Measurements from ENCODE around the gene AHSP.

AHSP gene

GRCh38 chr16:31484491-31485171 lies 43.1 kb upstream of the AHSP start:
- TF ChIP-seq POLR2A (IDR thresholded peaks at IDR 0.05; ENCODE audit: extremely low read depth, insufficient read length) (no peak), MYC (IDR thresholded peaks at IDR 0.05; ENCODE audit: low read depth, low read length) (no peak), CTCF (IDR thresholded peaks at IDR 0.05; ENCODE audit: low read depth, low read length) (no peak)
- DNase-seq (ENCODE audit: low read depth) = no peak
- no peak overlapping the region for H3K4me3 ChIP-seq (ENCODE audit: low read depth, low read length)

GRCh38 chr16:31485571-31485970 lies 42.1 kb upstream of the AHSP start:
- TF ChIP-seq CTCF (IDR thresholded peaks at IDR 0.05; ENCODE audit: low read depth, low read length) (no peak), MAX (IDR thresholded peaks at IDR 0.05; ENCODE audit: low read depth, low read length) (no peak), MYC (IDR thresholded peaks at IDR 0.05; ENCODE audit: low read depth, low read length) (no peak)
- no peak for DNase-seq (ENCODE audit: low read depth)
- H3K4me3 ChIP-seq (ENCODE audit: low read depth, low read length) = no peak overlapping the region

- H3K4me3 ChIP-seq (ENCODE audit: low read depth, low read length) = no peak overlapping the region
- DNase-seq (ENCODE audit: low read depth) = no peak
- TF ChIP-seq CTCF (IDR thresholded peaks at IDR 0.05; ENCODE audit: low read depth, low read length) (no peak), POLR2A (IDR thresholded peaks at IDR 0.05; ENCODE audit: extremely low read depth, insufficient read length) (no peak), MYC (IDR thresholded peaks at IDR 0.05; ENCODE audit: low read depth, low read length) (no peak), MAX (IDR thresholded peaks at IDR 0.05; ENCODE audit: low read depth, low read length) (no peak)
Observed at GRCh38 chr16:31486045-31486444, 41.7 kb upstream of the AHSP start.

GRCh38 chr16:31487071-31487719 lies 40.5 kb upstream of the AHSP start:
- no peak for DNase-seq (ENCODE audit: low read depth)
- no peak for TF ChIP-seq MAX (IDR thresholded peaks at IDR 0.05; ENCODE audit: low read depth, low read length)
- TF ChIP-seq CTCF (IDR thresholded peaks at IDR 0.05; ENCODE audit: low read depth, low read length) = no peak
- no peak for TF ChIP-seq POLR2A (IDR thresholded peaks at IDR 0.05; ENCODE audit: extremely low read depth, insufficient read length)
- no peak for TF ChIP-seq MYC (IDR thresholded peaks at IDR 0.05; ENCODE audit: low read depth, low read length)
- H3K4me3 ChIP-seq (ENCODE audit: low read depth, low read length) = peak overlapping the region; percentile 21

GRCh38 chr16:31487720-31488467 lies 39.8 kb upstream of the AHSP start:
- H3K4me3 ChIP-seq (ENCODE audit: low read depth, low read length) = peak overlapping the region; percentile 21
- TF ChIP-seq MYC (IDR thresholded peaks at IDR 0.05; ENCODE audit: low read depth, low read length) = no peak
- no peak for TF ChIP-seq POLR2A (IDR thresholded peaks at IDR 0.05; ENCODE audit: extremely low read depth, insufficient read length)
- TF ChIP-seq CTCF (IDR thresholded peaks at IDR 0.05; ENCODE audit: low read depth, low read length) = no peak
- no peak for TF ChIP-seq MAX (IDR thresholded peaks at IDR 0.05; ENCODE audit: low read depth, low read length)
- DNase-seq (ENCODE audit: low read depth) = peak; percentile 66
